ENCODE measurements around the gene PRTN3. TPM values are rescaled to one million over a fixed set of nuclear protein-coding genes. Genes with fewer than 3 reads are reported as not detected.

PRTN3 gene
- total RNA-seq, 1 donor from 2014 or later = not detected

DNA sequence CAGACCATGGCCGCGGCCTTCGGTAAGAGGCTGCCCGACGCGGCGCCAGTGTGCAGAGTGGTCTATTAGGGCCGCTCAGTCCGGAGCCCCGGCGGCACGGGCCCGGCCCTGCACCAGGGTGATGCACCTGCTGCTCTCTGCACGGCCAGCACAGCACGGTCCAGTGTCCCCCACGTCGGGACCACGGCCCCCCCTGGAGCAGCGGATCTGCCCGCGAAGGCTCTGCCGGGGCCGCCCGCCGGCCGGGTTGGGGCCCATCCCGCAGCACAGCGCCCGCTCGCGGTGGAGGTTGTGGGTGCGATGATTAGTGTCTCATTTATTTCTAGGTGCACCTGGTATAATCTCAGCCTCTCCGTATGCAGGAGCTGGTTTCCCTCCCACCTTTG, 35.6 kb upstream of the PRTN3 start:
- peaks cover 15% of the 10 kb centered on the region for H3K27me3 Mint-ChIP-seq (ENCODE audit: insufficient read depth, low read depth)
- H3K4me1 Mint-ChIP-seq = peaks cover 30% of the 10 kb centered on the region
- no peak for TF ChIP-seq EZH2phosphoT487 (IDR thresholded peaks at IDR 0.05)
- TF ChIP-seq, protein P1, sequence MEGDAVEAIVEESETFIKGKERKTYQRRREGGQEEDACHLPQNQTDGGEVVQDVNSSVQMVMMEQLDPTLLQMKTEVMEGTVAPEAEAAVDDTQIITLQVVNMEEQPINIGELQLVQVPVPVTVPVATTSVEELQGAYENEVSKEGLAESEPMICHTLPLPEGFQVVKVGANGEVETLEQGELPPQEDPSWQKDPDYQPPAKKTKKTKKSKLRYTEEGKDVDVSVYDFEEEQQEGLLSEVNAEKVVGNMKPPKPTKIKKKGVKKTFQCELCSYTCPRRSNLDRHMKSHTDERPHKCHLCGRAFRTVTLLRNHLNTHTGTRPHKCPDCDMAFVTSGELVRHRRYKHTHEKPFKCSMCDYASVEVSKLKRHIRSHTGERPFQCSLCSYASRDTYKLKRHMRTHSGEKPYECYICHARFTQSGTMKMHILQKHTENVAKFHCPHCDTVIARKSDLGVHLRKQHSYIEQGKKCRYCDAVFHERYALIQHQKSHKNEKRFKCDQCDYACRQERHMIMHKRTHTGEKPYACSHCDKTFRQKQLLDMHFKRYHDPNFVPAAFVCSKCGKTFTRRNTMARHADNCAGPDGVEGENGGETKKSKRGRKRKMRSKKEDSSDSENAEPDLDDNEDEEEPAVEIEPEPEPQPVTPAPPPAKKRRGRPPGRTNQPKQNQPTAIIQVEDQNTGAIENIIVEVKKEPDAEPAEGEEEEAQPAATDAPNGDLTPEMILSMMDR (IDR thresholded peaks at IDR 0.05) = no peak
- no peak for TF ChIP-seq EZH2 (IDR thresholded peaks at IDR 0.05)
- Histone ChIP-seq H2AFZ (replicated peaks) (no peak overlapping the region), H3K27me3 (no peaks in the 10 kb centered on the region), H3K27ac (no peak overlapping the region), H3K4me1 (peaks cover 25% of the 10 kb centered on the region), H3K4me3 (no peak overlapping the region), H3K4me2 (no peak overlapping the region), H3F3A (ENCODE audit: low read depth) (peaks cover 56% of the 10 kb centered on the region), H4K20me1 (ENCODE audit: low read depth) (peaks cover 100% of the 10 kb centered on the region), H3K9me3 (ENCODE audit: low read depth) (no peaks in the 10 kb centered on the region), H3K36me3 (peaks cover 3% of the 10 kb centered on the region), H3K9ac (no peak overlapping the region), H3K79me2 (ENCODE audit: low read depth) (peaks cover 96% of the 10 kb centered on the region)
- peaks cover 28% of the 10 kb centered on the region for H3K36me3 Mint-ChIP-seq
- H3K27ac Mint-ChIP-seq = peak overlapping the region; percentile 76
- no peak overlapping the region for H3K4me3 Mint-ChIP-seq
- DNase-seq (ENCODE audit: low spot score) = no peak
- no peaks in the 10 kb centered on the region for H3K9me3 Mint-ChIP-seq

DNA sequence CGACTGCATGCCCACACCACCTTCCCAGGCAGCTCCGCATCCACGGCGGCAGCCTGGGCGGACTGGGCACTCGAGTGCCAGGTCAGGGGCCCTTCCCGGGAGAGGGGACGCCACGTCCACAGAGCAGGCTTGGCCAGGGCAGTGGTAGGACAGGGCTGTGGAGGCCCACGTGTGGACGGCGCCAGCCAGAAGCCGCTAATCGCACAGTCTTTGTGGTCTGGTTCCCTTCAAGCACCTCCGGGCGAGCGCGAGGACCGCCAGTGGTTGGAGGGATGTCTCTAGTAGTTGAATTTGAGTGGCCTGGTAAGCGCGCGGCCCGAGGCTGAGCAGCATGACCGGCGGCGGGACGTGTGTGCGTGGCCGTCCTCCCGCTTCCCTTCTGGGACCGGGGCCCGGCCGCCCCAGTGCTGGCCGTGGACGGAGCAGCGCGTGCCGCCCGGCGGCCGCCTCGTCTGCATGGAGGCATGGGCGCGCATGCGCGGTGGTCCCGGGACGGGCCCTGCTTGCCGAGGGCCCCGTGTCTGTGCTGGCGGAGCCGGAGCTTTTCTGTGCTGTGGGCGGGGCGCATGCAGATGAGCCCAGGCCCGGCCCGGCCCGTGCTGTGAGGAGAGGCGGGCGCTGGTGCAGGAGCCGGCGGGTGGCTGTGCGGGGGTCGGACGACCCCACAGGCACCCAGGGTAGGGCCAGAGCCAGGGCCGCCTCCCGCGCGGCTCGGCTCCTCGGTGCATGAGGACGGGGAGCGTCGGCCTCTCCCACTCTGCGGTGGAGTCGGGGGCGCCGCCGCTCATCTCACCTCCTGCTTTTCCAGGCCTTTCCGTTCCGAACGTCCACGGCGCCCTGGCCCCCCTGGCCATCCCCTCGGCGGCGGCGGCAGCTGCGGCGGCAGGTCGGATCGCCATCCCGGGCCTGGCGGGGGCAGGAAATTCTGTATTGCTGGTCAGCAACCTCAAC, 34.9 kb upstream of the PRTN3 start:
- no peaks in the 10 kb centered on the region for H3K27me3 ChIP-seq
- Mint-ChIP-seq H3K9me3 (no peaks in the 10 kb centered on the region), H3K27ac (no peak overlapping the region), H3K36me3 (peaks cover 26% of the 10 kb centered on the region), H3K27me3 (ENCODE audit: insufficient read depth, low read depth) (peaks cover 15% of the 10 kb centered on the region), H3K4me1 (peaks cover 24% of the 10 kb centered on the region), H3K4me3 (no peak overlapping the region)
- H3K9ac ChIP-seq = no peak overlapping the region
- no peaks in the 10 kb centered on the region for H3K9me3 ChIP-seq (ENCODE audit: low read depth)
- no peak for DNase-seq (ENCODE audit: low spot score)
- H3K79me2 ChIP-seq (ENCODE audit: low read depth) = peaks cover 89% of the 10 kb centered on the region
- peaks cover 63% of the 10 kb centered on the region for H3F3A ChIP-seq (ENCODE audit: low read depth)
- peaks cover 19% of the 10 kb centered on the region for H3K4me1 ChIP-seq
- no peak overlapping the region for H2AFZ ChIP-seq (replicated peaks)
- no peak overlapping the region for H3K27ac ChIP-seq
- no peak overlapping the region for H3K4me2 ChIP-seq
- H3K36me3 ChIP-seq = peaks cover 3% of the 10 kb centered on the region
- no peak for TF ChIP-seq EZH2 (IDR thresholded peaks at IDR 0.05)
- TF ChIP-seq, protein P1 (IDR thresholded peaks at IDR 0.05) = no peak
- no peak for TF ChIP-seq EZH2phosphoT487 (IDR thresholded peaks at IDR 0.05)
- peaks cover 100% of the 10 kb centered on the region for H4K20me1 ChIP-seq (ENCODE audit: low read depth)
- no peak overlapping the region for H3K4me3 ChIP-seq

DNA sequence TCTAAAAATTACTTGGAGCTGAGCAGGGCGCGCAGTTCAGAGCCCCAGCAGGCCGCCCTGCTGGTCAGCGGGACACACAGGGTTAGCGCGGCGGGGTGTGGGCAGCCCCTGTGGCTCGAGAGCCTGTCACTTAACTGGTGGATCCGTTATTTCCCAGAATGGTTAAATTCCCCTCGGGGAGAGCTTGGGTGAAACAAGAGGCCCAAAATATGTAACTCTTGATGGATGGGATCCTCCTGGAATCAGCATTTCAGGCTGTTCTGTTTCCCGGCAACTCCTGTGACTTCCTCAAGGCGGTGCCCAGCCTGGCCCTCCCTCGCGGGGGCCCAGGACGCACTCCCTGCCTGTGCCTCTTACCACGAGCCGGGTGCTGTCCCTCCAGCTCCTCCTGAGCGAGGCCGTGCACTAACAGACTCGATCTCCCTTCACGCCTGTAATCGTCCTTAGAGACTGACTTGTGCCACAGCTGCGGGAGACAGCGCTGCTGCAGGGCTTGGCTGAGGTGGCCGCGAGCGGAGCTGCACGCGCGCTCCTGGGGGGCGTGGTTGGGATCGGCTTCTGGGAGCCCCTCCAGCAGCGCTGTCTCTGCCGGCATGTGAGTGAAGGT, 33.9 kb upstream of the PRTN3 start:
- Histone ChIP-seq H3K9ac (no peak overlapping the region), H3K4me1 (peaks cover 8% of the 10 kb centered on the region), H2AFZ (replicated peaks) (no peak overlapping the region), H3K4me2 (no peak overlapping the region), H4K20me1 (ENCODE audit: low read depth) (peaks cover 99% of the 10 kb centered on the region), H3K9me3 (ENCODE audit: low read depth) (no peaks in the 10 kb centered on the region), H3K79me2 (ENCODE audit: low read depth) (peaks cover 79% of the 10 kb centered on the region), H3K27ac (no peak overlapping the region), H3K4me3 (no peak overlapping the region), H3K36me3 (peaks cover 3% of the 10 kb centered on the region), H3F3A (ENCODE audit: low read depth) (peaks cover 73% of the 10 kb centered on the region), H3K27me3 (no peaks in the 10 kb centered on the region)
- no peak for TF ChIP-seq EZH2 (IDR thresholded peaks at IDR 0.05)
- TF ChIP-seq, protein P1 (IDR thresholded peaks at IDR 0.05) = peak; percentile 5
- no peak for TF ChIP-seq EZH2phosphoT487 (IDR thresholded peaks at IDR 0.05)
- H3K27ac Mint-ChIP-seq = no peak overlapping the region
- H3K4me3 Mint-ChIP-seq = no peak overlapping the region
- peaks cover 15% of the 10 kb centered on the region for H3K27me3 Mint-ChIP-seq (ENCODE audit: insufficient read depth, low read depth)
- DNase-seq (ENCODE audit: low spot score) = no peak
- peaks cover 18% of the 10 kb centered on the region for H3K4me1 Mint-ChIP-seq
- H3K36me3 Mint-ChIP-seq = peaks cover 34% of the 10 kb centered on the region
- no peaks in the 10 kb centered on the region for H3K9me3 Mint-ChIP-seq

Data from neural progenitor cell (in vitro differentiated cells).